ENCODE data around the gene MAP4. TPM values are rescaled to one million over a fixed set of nuclear protein-coding genes. Genes with fewer than 3 reads are reported as not detected.
A peak's percentile ranks its signal among the peaks of the same experiment; 100 is the strongest.

The MAP4 gene
- total and polyA plus RNA-seq, 2 experiments from 2014 or later, result 121 to 235 TPM

DNA sequence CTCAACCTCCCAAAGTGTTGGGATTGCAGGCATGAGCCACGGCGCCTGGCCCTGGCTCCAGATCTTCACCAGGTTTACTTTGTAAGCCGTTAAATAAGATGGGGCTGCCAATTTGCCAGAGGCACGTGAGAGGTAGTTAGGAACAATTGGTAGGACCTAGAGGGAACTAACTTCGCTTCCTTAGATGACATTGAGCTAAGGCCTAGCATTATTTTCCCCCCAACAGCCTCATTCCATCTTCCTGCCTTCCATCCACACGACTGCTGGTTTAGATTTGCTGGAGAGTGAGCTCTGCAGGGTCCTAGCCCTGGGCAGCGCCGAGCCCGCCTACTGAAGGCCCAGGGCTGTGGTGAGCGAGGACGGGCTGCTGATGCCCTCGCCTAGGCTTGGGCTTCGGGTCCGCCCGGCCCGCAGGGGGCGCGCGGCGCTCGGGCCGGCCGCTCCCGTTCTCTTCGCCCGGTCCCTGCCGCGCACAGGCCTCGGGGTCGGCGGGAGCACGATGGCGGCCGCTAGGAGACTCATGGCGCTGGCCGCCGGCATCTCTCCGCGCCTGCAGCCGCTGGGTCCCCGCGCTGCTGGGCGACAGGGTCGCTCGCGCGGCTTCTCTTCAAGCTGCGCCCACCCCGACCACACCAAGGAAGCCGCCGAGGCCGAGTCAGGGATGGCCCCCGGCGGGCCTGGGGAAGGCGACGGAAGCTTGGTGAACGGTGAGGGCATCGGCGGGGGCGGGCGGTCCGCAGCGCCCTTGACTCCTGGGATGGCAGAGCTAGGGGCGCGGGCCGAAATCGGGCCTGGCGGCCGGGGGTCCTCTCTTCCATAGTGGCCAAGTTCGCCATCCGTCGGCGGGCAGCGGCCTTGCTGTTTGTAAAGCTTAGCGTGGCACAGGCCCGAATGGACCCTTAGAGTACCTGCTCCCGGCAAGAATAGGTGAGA lies 191.4 kb downstream of the MAP4 start:
- peak overlapping the region; percentile 95 for H3K9ac ChIP-seq
- H3F3A ChIP-seq (ENCODE audit: insufficient read depth), result no peaks in the 10 kb centered on the region
- peaks cover 11% of the 10 kb centered on the region for H3K4me1 ChIP-seq (ENCODE audit: insufficient read depth)
- H3K9me2 ChIP-seq (ENCODE audit: insufficient read depth), result no peaks in the 10 kb centered on the region
- in situ Hi-C loops (cut with MboI), result no loop called here
- H3K27ac ChIP-seq, result peak overlapping the region; percentile 43
- H3K36me3 ChIP-seq (ENCODE audit: low read depth), result 0 out of 2 replicates have a peak, but pooled peaks cover 13% of the 10 kb centered on the region
- H3K4me2 ChIP-seq (ENCODE audit: unreplicated experiment), result peak overlapping the region; percentile 80
- no peaks in the 10 kb centered on the region for H3K27me3 ChIP-seq (replicated peaks; ENCODE audit: insufficient read depth)
- WGBS, 2 experiments (ENCODE audit: low coverage in 1 of 2, low lambda C conversion rate in 2 of 2, missing lambda C conversion rate in 2 of 2), result 5 to 6% methylated on average over 55 to 70 of the region's 77 CpGs
- peaks cover 50% of the 10 kb centered on the region for H3K79me2 ChIP-seq (ENCODE audit: insufficient read depth)
- peak; percentile 95 for DNase-seq
- H2AFZ ChIP-seq, result peak overlapping the region; percentile 75
- H3K4me3 ChIP-seq, result peak overlapping the region; percentile 85
- no peaks in the 10 kb centered on the region for H3K9me3 ChIP-seq (ENCODE audit: low read depth)
- no peaks in the 10 kb centered on the region for H4K20me1 ChIP-seq (ENCODE audit: insufficient read depth)
- TF ChIP-seq EZH2phosphoT487 (IDR thresholded peaks at IDR 0.05; ENCODE audit: insufficient read depth, low read depth) (no peak), EZH2 (IDR thresholded peaks at IDR 0.05; ENCODE audit: insufficient read depth, poor library complexity, severe bottlenecking) (no peak)

DNA sequence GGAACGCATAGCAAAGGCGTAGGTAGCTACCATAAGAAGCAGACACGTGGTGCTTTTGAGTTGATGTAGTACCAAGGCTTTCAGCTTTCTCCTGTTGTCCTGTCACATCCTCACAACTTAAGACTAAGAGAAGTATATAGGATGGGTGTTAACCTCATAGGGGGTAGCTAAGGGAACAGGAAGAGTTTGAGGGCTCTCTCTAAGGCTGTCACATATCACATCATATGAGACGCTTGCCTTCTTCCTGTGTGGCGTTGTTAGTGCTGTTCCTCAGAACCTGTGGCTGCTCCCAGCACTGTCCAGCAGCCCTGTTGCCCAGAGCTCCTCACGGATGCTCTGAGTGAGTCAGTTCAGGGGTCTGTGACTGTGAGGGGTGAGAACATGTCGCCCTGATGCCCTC lies 198.6 kb downstream of the MAP4 start:
- Histone ChIP-seq H3K27me3 (replicated peaks; ENCODE audit: insufficient read depth) (no peaks in the 10 kb centered on the region), H3K79me2 (ENCODE audit: insufficient read depth) (no peaks in the 10 kb centered on the region), H2AFZ (no peak overlapping the region), H3K9me2 (ENCODE audit: insufficient read depth) (no peaks in the 10 kb centered on the region), H3F3A (ENCODE audit: insufficient read depth) (no peaks in the 10 kb centered on the region), H3K4me1 (ENCODE audit: insufficient read depth) (no peaks in the 10 kb centered on the region), H3K4me3 (no peak overlapping the region), H4K20me1 (ENCODE audit: insufficient read depth) (no peaks in the 10 kb centered on the region), H3K36me3 (ENCODE audit: low read depth) (no peaks in the 10 kb centered on the region), H3K9me3 (ENCODE audit: low read depth) (no peaks in the 10 kb centered on the region), H3K4me2 (ENCODE audit: unreplicated experiment) (no peak overlapping the region), H3K9ac (no peak overlapping the region), H3K27ac (no peak overlapping the region)
- DNase-seq, result no peak
- 94 to 96% methylated on average over 7 of the region's 7 CpGs for WGBS, 2 experiments (ENCODE audit: low coverage in 1 of 2, low lambda C conversion rate in 2 of 2, missing lambda C conversion rate in 2 of 2)
- in situ Hi-C loops (cut with MboI), result no loop called here
- TF ChIP-seq EZH2phosphoT487 (IDR thresholded peaks at IDR 0.05; ENCODE audit: insufficient read depth, low read depth) (no peak), EZH2 (IDR thresholded peaks at IDR 0.05; ENCODE audit: insufficient read depth, poor library complexity, severe bottlenecking) (no peak)

GRCh38 chr3:47813551-47814177 lies 202.6 kb downstream of the MAP4 start:
- H3K9me3 ChIP-seq (ENCODE audit: low read depth), result no peaks in the 10 kb centered on the region
- no peak overlapping the region for H3K4me3 ChIP-seq
- no peaks in the 10 kb centered on the region for H3K4me1 ChIP-seq (ENCODE audit: insufficient read depth)
- no peak overlapping the region for H3K27ac ChIP-seq
- no peak overlapping the region for H2AFZ ChIP-seq
- H3K9ac ChIP-seq, result no peak overlapping the region
- H3K9me2 ChIP-seq (ENCODE audit: insufficient read depth), result no peaks in the 10 kb centered on the region
- H3K79me2 ChIP-seq (ENCODE audit: insufficient read depth), result no peaks in the 10 kb centered on the region
- no peaks in the 10 kb centered on the region for H3K27me3 ChIP-seq (replicated peaks; ENCODE audit: insufficient read depth)
- H3F3A ChIP-seq (ENCODE audit: insufficient read depth), result no peaks in the 10 kb centered on the region
- TF ChIP-seq EZH2phosphoT487 (IDR thresholded peaks at IDR 0.05; ENCODE audit: insufficient read depth, low read depth), result no peak
- TF ChIP-seq EZH2 (IDR thresholded peaks at IDR 0.05; ENCODE audit: insufficient read depth, poor library complexity, severe bottlenecking), result no peak
- no peaks in the 10 kb centered on the region for H4K20me1 ChIP-seq (ENCODE audit: insufficient read depth)
- no peak for DNase-seq
- peaks cover 20% of the 10 kb centered on the region; the same call in 1 of the 2 replicates for H3K36me3 ChIP-seq (ENCODE audit: low read depth)
- 79 to 80% methylated on average over 8 of the region's 8 CpGs for WGBS, 2 experiments (ENCODE audit: low coverage in 1 of 2, low lambda C conversion rate in 2 of 2, missing lambda C conversion rate in 2 of 2)
- in situ Hi-C loops (cut with MboI), result no loop called here
- H3K4me2 ChIP-seq (ENCODE audit: unreplicated experiment), result no peak overlapping the region

GRCh38 chr3:47804577-47804976 lies 211.6 kb downstream of the MAP4 start:
- TF ChIP-seq EZH2 (IDR thresholded peaks at IDR 0.05; ENCODE audit: insufficient read depth, poor library complexity, severe bottlenecking), result no peak
- TF ChIP-seq EZH2phosphoT487 (IDR thresholded peaks at IDR 0.05; ENCODE audit: insufficient read depth, low read depth), result no peak
- H4K20me1 ChIP-seq (ENCODE audit: insufficient read depth), result no peaks in the 10 kb centered on the region
- peaks cover 5% of the 10 kb centered on the region; the same call in 1 of the 2 replicates for H3K36me3 ChIP-seq (ENCODE audit: low read depth)
- H2AFZ ChIP-seq, result no peak overlapping the region
- H3K9ac ChIP-seq, result 0 out of 2 replicates have a peak overlapping the region, but pooled peaks have one; percentile 88
- DNase-seq, result no peak
- H3K4me3 ChIP-seq, result no peak overlapping the region; the same call in 1 of the 2 replicates
- peaks cover 25% of the 10 kb centered on the region for H3K79me2 ChIP-seq (ENCODE audit: insufficient read depth)
- no peaks in the 10 kb centered on the region for H3K9me3 ChIP-seq (ENCODE audit: low read depth)
- no peaks in the 10 kb centered on the region for H3K27me3 ChIP-seq (replicated peaks; ENCODE audit: insufficient read depth)
- peaks cover 20% of the 10 kb centered on the region for H3K4me1 ChIP-seq (ENCODE audit: insufficient read depth)
- no peaks in the 10 kb centered on the region for H3K9me2 ChIP-seq (ENCODE audit: insufficient read depth)
- WGBS, 2 experiments (ENCODE audit: low coverage in 1 of 2, low lambda C conversion rate in 2 of 2, missing lambda C conversion rate in 2 of 2), result 100% methylated on average over 1 of the region's 1 CpG
- H3F3A ChIP-seq (ENCODE audit: insufficient read depth), result peaks cover 16% of the 10 kb centered on the region; the same call in 1 of the 2 replicates
- in situ Hi-C loops (cut with MboI), result no loop called here
- H3K4me2 ChIP-seq (ENCODE audit: unreplicated experiment), result no peak overlapping the region
- no peak overlapping the region for H3K27ac ChIP-seq

Measured in GM23248 (cell line).